HK-2 (cell line): Measurements from ENCODE around the gene IL5.

Experiments used
- DNase-seq: peaks from one replicate; pipeline ENCODE4 v3.0.0-alpha.2; 2018; ENCODE audit not compliant: unreplicated experiment

IL5 gene

DNA sequence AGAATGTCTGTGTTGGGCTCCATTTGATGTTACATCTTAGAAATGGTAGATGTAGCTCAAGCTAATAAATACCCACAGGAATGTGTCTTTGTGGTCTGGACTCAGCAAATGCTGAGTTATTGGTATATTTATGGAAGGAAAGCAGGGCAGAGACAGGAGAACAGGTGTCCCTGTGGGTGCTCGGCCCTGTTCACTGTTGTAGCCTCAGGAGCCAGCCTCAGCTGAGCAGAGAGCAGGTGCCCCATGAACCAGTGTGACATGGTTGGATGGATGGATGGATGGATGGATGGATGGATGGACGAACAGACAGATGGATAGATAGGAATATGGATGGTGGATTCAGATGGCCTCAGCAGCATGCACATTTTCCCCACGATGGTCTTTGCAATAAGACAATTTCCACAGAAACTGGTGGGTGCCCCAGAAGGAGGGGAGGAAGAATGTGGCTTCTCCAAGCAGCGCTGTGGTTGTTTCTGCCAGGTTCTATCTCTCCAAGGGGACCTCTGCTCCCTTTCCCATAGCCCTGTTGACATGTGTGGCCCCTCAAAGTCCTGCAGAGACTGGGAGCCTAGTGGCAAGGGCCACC is 44.5 kb downstream of the IL5 start:
- DNase-seq: no peak

DNA sequence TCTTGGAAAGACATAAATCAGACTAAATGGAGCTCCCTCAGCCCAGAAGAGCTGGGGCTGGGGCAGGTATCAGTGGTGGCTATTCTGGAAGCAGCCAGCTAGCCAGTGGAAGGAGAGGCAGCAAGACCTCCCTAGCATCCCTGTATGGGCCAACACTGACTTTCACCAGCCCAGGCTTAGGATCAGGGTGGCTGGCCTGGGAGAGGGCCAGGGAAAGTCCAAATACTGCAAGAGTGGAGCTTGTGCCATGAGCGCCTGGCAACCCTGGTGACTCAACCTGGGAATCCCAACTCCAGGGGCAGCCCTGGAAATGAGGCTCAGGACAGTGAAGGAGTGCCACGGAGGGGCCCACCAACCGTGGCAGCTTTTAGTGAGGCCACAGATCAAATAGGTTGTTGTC is 45.2 kb downstream of the IL5 start:
- DNase-seq: peak; percentile 62

DNA sequence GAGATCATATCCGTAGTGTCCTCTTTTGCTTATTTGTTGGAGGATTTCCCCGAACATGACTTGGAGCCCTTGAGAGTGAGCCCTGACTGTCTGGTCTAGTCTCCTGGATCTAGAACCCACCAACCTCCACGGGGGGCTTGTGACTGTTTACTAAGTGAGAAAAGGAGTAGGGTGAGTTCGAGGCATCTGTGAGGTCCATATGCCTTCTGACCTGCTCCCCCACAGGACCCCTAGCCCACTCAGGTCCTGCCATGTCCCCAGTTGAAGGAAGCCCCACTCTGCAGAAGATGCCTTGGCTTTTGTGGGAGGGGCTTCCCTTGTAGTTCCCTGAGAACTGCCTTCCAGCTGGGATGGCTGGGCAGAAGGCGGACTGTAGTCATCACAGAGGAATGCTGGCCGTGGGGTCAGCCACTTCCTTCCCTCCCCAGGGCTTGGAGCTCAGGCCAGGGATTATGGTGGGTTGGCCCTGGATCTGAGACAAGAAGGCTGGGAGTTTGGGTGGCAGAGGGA is 45.8 kb downstream of the IL5 start:
- peak; percentile 77 for DNase-seq

DNA sequence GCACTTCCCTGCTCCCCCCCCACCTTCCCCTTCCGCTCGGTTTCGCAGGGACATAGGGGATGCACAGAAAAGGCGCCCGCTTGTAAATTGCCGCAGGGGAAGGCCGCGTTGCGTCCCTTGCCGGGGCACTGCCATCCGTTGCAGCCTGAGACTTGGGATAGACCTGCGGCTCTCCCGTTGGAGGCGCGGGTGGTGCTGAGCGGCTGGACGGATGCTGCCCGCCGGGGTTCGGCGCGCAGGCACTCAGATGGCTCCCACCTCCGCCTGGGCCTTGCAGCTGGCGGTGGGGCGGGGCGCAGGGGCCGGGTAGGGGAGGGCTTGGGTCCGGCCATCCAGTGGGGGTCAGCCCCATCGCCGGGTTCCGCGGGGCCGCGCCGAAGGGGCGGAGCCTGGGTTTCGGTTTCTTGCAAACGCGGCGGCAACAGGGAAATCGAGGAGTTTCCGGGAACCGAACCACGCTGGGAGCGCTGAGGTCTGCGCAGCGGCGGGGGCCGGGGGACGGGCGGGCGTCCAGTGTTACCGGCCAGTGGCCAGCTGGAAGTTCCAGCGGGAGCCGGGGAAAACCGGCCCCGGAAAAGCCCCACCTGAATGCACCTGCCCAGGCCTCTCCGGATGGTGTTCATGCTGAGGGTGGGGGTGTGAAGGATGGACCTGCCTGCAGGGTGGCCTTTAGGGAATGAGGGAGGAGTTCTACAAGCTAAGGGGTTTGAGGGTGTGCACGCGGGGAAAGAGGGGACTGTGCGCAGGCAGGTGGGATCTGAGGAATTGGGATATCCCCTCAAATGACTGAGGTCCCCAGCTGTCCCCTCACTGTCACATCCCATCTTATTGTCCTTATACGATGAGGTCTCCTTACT is 46.5 kb downstream of the IL5 start:
- peak; percentile 84 for DNase-seq

DNA sequence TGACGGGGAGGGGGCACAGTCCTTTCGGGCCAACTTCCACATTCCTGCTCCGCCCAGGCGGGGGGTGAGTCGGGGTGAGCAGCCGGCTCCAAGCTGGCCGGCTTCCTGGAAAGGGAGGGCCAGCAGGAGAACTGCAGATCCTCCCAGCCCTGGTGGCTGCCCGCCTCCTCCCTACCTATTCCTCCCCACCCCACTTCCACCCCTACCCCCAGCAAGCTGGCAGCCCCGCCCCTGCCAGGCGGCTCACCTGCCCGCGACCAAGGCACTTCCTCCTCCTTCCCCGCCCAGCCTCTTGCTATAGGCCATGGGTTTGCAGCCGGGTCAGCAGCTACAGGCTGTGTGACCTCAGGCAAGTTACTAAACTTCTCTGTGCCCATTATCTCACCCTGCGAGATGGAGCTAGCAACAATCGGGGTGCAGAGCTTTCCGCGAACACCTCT is 47.1 kb downstream of the IL5 start:
- DNase-seq: peak; percentile 91

DNA sequence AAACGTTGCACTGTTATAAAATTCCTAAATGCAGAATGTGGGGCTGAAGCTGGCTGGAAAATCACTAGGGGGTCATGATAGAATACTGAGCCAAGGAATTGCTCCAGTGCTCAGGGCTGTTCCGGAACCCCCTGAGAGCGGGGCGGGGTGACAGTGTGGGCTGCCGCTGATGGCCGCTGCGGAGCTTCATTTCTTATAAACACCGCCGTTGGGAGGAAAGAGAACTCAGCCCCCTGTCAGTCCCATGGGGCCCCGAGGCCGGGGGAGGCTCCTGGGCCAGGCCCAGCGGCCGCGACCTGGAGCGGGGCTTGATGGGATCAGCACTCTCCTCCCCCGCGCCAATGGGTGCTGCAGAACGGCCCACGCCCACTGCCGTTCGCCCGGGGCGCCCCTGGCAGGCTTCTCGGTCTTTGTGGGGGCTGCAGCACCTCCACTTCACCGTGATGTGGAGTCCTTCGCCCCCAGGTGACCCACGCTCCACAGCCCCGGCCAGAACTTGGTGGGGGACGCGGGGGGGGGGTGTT is 47.6 kb downstream of the IL5 start:
- DNase-seq: peak; percentile 82

DNA sequence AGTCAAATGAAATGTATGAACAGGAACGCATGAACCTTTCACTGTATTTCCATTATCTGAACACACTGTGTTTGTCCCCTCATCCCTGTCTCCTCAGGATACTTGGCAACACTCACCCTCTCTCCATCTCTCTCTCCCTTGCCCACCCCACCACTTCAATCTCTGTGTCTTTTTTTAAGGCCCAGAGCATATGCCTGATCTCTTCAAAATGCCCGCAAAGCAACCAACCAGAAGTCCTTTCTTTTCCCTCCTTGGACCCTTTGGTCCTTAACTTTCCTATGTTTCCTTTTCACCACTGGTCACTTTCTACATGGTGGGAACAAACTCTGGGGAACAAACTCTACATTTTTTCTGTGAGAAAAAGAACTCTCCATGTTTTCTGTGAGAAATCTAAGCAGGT is 49.5 kb downstream of the IL5 start:
- no peak for DNase-seq

DNA sequence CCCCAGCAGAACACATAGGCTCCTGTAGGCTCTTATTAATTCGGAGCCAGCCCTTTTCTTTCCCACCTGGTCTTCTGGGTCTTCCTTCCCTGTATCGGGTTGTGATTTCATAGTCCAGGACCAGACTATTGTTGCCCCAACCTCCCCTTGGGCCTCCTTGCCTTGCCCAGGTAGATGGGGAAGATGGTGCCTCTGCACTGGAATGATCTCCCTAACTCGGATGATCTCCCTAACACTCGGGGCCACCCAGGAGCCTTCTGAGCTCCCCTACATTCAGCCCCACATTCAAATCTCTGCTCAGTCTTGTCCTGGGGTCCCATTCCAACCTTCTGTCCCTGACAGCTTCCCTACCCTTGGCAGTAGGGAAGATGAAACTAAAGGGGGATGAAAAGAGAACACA is 50.1 kb downstream of the IL5 start:
- no peak for DNase-seq

DNA sequence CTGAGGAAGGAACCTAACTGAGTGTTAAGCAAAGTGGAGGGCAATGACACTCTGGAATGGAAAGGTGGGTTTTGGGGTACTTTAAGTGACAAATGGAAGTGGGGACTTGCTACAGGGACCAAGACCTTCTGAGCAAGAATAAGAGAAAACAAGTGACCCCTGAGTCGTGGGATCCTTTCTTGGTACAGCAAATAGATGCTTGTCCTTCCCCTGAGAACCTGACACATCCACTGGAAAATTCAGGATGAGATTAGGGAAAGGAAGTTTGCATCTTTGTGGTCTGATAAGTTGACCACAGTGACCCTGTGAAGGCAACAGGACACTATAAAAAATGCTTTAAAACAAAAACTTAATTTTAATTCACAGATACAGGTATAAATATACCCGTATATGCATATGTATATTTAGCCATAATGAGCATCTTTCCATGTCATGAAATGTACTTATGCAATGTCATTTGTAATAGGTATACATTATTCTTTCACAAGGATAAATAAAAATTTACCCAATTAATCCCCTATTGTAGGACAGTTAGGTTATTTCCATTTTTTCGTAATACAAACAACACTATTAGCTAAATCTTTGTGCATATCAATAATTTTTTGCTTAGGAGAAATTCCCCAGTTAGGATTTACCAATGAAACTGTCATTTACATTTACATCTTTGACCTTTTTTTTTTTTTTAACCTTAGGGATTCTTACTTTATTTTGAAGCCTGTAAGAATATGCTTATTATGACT is 50.8 kb downstream of the IL5 start:
- DNase-seq: no peak
